A673 (cell line): ENCODE results near the gene TEX38. TPM values are rescaled to one million over a fixed set of nuclear protein-coding genes. Genes with fewer than 3 reads are reported as not detected.

ENCODE experiments used
- BruUV-seq: library from RNA; stranded (reverse); fragments of 400-500 nt; replicated peaks from 2 replicates; lab custom pipeline; 2021; lab: Mats Ljungman, UMichigan
- CTCF ChIA-PET: fragments of 300-600 bp; sonication (Branson Sonifier 250); formaldehyde crosslinking; loops from one replicate; lab custom pipeline; 2022; ENCODE audit warnings: antibody characterized with exemption; lab: Charles Lee
- POLR2A ChIA-PET: fragments of 300-600 bp; sonication (Branson Sonifier 250); formaldehyde crosslinking; loops from one replicate; lab custom pipeline; 2022; ENCODE audit warnings: antibody characterized with exemption; ENCODE audit not compliant: low non-redundant PET; lab: Charles Lee
- DNase-seq: peaks from one replicate; pipeline ENCODE4 v3.0.0-alpha.2; 2015; ENCODE audit warnings: low spot score
- H3K27ac ChIP-seq: fragments of 200-600 bp; sonication (generic); 2 replicates; pipeline ENCODE4 v1.5.1; 2016; ENCODE audit warnings: mixed run types, low read depth, mild to moderate bottlenecking, mixed read lengths, antibody characterized with exemption, low read length; ENCODE audit not compliant: poor library complexity, severe bottlenecking
- H3K27me3 ChIP-seq: fragments of 200-600 bp; sonication (generic); replicated peaks from 2 replicates; pipeline ENCODE4 v1.6.1; 2017; ENCODE audit warnings: mixed run types, low read depth, mild to moderate bottlenecking, mixed read lengths, antibody characterized with exemption, low read length; ENCODE audit not compliant: insufficient read depth, poor library complexity
- H3K36me3 ChIP-seq: fragments of 200-600 bp; sonication (generic); 2 replicates; pipeline ENCODE4 v1.6.1; 2016; ENCODE audit warnings: mixed run types, mild to moderate bottlenecking, mixed read lengths, antibody characterized with exemption, low read length; ENCODE audit not compliant: insufficient read depth, poor library complexity, severe bottlenecking
- H3K4me1 ChIP-seq: fragments of 200-600 bp; sonication (generic); 2 replicates; pipeline ENCODE4 v1.6.1; 2017; ENCODE audit warnings: mixed run types, mild to moderate bottlenecking, mixed read lengths, antibody characterized with exemption, low read length; ENCODE audit not compliant: insufficient read depth, poor library complexity, severe bottlenecking
- H3K4me3 ChIP-seq: fragments of 200-600 bp; sonication (generic); 2 replicates; pipeline ENCODE4 v1.5.1; 2016; ENCODE audit warnings: low read depth, mixed run types, mild to moderate bottlenecking, mixed read lengths, low read length; ENCODE audit not compliant: poor library complexity, severe bottlenecking
- H3K9me3 ChIP-seq: fragments of 200-600 bp; sonication (generic); 2 replicates; pipeline ENCODE4 v1.6.1; 2016; ENCODE audit warnings: mixed run types, low read depth, mild to moderate bottlenecking, mixed read lengths, antibody characterized with exemption, low read length; ENCODE audit not compliant: poor library complexity, severe bottlenecking
- EZH2 ChIP-seq: fragments of 200-600 bp; sonication (generic); IDR thresholded peaks from 2 replicates; pipeline ENCODE4 v1.6.1; 2017; ENCODE audit warnings: borderline replicate concordance, low read depth, mild to moderate bottlenecking, mixed read lengths, antibody characterized with exemption, low read length; ENCODE audit not compliant: poor library complexity, severe bottlenecking
- intact Hi-C: fragments of 100-400 bp; cut with micrococcal nuclease; formaldehyde crosslinking; loops from one replicate; pipeline ENCODE4 v1.10.0; 2022; ENCODE audit not compliant: unreplicated experiment
- total RNA-seq: library from RNA; stranded (reverse); gene quantifications from 2 replicates; pipeline ENCODE4 v1.2.3, GENCODE V29; 2021
- TF ChIP-seq, protein P1 (sequence below): fragments of 300-800, 200-600 bp; sonication (generic); conservative IDR thresholded peaks from 2 replicates; pipeline ENCODE4 v1.5.1; 2017; ENCODE audit warnings: low read depth, mild to moderate bottlenecking, antibody characterized with exemption, low read length, moderate library complexity, mixed read lengths

The TEX38 gene
- total RNA-seq, 1 experiment from 2014 or later, result not detected

DNA sequence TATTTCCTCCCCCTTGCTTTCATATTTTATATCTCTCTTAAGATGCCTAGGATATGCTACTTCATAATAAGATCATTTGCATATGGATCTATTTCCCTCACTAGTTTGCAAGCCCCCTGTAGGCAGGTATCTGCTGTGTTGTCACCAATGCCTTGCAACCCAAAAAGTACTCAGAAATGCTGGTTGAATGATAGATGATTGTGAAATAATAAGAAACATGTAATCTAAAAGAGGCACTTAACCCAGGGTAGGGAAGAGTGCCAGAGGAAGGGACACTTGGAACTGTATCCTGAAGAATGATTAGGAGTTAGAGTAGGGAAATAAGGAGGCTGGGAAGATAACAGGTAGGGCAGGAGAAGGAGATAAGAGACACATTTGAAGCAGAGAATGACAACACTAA lies 15.8 kb upstream of the TEX38 start:
- Histone ChIP-seq H3K36me3 (peaks cover 21% of the 10 kb centered on the region), H3K4me3 (no peak overlapping the region), H3K27ac (no peak overlapping the region), H3K4me1 (no peaks in the 10 kb centered on the region), H3K27me3 (no peaks in the 10 kb centered on the region), H3K9me3 (no peaks in the 10 kb centered on the region)
- no peak for DNase-seq
- CTCF ChIA-PET, result no interaction called here
- no TSS peak for BruUV-seq
- POLR2A ChIA-PET, result no interaction called here
- TF ChIP-seq, protein P1, sequence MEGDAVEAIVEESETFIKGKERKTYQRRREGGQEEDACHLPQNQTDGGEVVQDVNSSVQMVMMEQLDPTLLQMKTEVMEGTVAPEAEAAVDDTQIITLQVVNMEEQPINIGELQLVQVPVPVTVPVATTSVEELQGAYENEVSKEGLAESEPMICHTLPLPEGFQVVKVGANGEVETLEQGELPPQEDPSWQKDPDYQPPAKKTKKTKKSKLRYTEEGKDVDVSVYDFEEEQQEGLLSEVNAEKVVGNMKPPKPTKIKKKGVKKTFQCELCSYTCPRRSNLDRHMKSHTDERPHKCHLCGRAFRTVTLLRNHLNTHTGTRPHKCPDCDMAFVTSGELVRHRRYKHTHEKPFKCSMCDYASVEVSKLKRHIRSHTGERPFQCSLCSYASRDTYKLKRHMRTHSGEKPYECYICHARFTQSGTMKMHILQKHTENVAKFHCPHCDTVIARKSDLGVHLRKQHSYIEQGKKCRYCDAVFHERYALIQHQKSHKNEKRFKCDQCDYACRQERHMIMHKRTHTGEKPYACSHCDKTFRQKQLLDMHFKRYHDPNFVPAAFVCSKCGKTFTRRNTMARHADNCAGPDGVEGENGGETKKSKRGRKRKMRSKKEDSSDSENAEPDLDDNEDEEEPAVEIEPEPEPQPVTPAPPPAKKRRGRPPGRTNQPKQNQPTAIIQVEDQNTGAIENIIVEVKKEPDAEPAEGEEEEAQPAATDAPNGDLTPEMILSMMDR, result no peak
- TF ChIP-seq EZH2, result no peak
- intact Hi-C loops, result no loop called here

DNA sequence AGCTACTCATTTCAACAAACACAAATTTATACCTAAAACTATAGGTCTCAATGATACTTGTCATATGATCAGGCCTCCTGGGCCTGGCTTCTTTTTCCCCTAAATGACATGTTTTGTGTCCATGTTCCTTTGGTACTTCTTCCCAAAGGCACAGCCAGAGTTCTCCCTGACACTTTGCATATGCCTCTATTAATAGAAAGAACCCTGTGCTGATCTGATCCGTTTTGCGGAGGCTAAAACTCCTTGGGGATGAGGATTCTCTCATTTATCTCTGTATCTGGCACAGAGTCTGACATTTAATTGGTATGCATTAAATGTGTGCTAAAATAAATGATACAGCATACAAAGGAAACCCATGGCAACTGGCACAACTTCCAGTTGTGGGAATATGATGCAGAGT lies 15.0 kb upstream of the TEX38 start:
- H3K4me3 ChIP-seq, result no peak overlapping the region
- no TSS peak for BruUV-seq
- intact Hi-C loops, result no loop called here
- H3K4me1 ChIP-seq, result no peaks in the 10 kb centered on the region
- TF ChIP-seq, protein P1, result no peak
- TF ChIP-seq EZH2, result no peak
- no peak for DNase-seq
- CTCF ChIA-PET, result no interaction called here
- H3K9me3 ChIP-seq, result no peaks in the 10 kb centered on the region
- POLR2A ChIA-PET, result no interaction called here
- peaks cover 21% of the 10 kb centered on the region for H3K36me3 ChIP-seq
- H3K27me3 ChIP-seq, result no peaks in the 10 kb centered on the region
- H3K27ac ChIP-seq, result no peak overlapping the region

DNA sequence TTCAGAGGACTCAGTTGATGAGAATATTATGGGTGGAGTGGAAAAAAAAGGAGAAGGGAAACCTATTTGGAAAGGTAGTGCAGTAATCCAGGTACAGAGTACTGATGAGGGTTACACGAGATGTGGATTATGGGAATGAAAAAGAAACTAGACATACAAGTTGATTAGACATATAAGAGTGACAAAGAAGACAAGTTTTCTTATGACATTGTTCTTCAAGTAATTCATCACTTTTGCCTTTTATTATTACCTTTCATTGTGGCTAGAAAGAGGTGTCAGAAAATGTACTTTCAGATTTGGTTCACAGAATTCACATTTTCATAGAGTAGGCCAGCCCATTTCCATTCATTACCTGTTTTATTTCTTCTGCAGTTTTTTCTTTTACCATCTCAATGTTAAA lies 13.9 kb upstream of the TEX38 start:
- Histone ChIP-seq H3K27ac (no peak overlapping the region), H3K27me3 (no peaks in the 10 kb centered on the region), H3K4me1 (no peaks in the 10 kb centered on the region), H3K9me3 (no peaks in the 10 kb centered on the region), H3K4me3 (no peak overlapping the region), H3K36me3 (peaks cover 21% of the 10 kb centered on the region)
- intact Hi-C loops, result no loop called here
- BruUV-seq, result no TSS peak
- ChIA-PET CTCF (no interaction called here), POLR2A (no interaction called here)
- TF ChIP-seq EZH2, result no peak
- TF ChIP-seq, protein P1, result no peak
- no peak for DNase-seq
